ENCODE measurements around the gene EXD3.

EXD3 gene

GRCh38 chr9:137441289-137441934 lies 18.4 kb upstream of the EXD3 start, which contains the start of gene ENTPD8:
TSS of gene ENTPD8 (minus strand) at chr9:137441357. CDS start at chr9:137438285, 3,072 bp downstream.
- DNase-seq (ENCODE audit: low read depth) = no peak
- no peak within 1 kb of the TSS for H3K4me3 ChIP-seq (ENCODE audit: low read length)
- TF ChIP-seq, protein P1, sequence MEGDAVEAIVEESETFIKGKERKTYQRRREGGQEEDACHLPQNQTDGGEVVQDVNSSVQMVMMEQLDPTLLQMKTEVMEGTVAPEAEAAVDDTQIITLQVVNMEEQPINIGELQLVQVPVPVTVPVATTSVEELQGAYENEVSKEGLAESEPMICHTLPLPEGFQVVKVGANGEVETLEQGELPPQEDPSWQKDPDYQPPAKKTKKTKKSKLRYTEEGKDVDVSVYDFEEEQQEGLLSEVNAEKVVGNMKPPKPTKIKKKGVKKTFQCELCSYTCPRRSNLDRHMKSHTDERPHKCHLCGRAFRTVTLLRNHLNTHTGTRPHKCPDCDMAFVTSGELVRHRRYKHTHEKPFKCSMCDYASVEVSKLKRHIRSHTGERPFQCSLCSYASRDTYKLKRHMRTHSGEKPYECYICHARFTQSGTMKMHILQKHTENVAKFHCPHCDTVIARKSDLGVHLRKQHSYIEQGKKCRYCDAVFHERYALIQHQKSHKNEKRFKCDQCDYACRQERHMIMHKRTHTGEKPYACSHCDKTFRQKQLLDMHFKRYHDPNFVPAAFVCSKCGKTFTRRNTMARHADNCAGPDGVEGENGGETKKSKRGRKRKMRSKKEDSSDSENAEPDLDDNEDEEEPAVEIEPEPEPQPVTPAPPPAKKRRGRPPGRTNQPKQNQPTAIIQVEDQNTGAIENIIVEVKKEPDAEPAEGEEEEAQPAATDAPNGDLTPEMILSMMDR (conservative IDR thresholded peaks at IDR 0.05; ENCODE audit: low read length) = no peak

- TF ChIP-seq, protein P1 (conservative IDR thresholded peaks at IDR 0.05; ENCODE audit: low read length) = no peak
- DNase-seq (ENCODE audit: low read depth) = no peak
- H3K4me3 ChIP-seq (ENCODE audit: low read length) = no peak overlapping the region
These were observed 16.3 kb upstream of the EXD3 start for GRCh38 chr9:137439158-137439714.

GRCh38 chr9:137438591-137439157 lies 15.7 kb upstream of the EXD3 start:
- TF ChIP-seq, protein P1 (conservative IDR thresholded peaks at IDR 0.05; ENCODE audit: low read length) = no peak
- H3K4me3 ChIP-seq (ENCODE audit: low read length) = no peak overlapping the region
- DNase-seq (ENCODE audit: low read depth) = no peak

DNA sequence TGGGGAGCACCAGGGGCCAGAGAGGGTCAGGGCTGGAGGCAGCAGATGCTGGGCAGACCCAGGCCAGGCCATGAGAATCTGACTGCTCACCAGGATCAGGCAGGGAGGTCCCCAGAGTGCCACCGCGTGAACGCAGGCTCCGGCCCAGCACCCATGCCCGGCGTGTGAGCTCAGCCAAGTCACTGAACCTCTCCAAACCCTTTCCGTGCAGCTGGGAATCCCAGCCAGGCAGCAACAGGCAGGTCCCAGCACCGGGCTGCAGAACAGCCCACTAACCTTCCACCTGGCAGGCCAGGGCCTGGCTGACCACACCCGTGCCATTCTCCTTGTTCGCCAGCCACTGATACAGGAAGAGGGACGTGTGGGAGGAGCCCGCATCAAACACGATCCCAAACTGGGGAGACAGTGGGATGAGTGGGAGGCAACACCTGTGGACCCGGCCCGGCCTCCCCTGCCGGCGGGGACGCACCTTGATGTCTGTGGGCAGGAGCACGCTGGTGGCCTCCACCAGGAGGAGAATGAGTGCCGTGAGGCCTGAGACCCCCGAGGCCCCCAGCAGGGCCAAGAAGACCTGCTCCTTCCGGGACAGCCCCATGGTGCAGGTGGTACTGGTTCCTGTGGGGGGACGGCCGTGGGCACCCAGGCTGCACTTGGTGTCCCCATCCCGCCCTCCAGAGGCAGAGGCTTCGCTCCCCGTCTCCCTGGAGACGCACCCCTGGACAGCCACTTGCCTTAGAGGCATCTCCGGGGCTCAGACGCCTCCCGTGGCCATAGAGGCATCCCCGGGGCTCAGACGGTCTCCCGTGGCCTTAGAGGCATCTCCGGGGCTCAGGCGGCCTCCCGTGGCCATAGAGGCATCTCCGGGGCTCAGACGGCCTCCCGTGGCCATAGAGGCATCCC lies 15.0 kb upstream of the EXD3 start:
- TF ChIP-seq, protein P1 (conservative IDR thresholded peaks at IDR 0.05; ENCODE audit: low read length) = no peak
- DNase-seq (ENCODE audit: low read depth) = no peak
- H3K4me3 ChIP-seq (ENCODE audit: low read length) = no peak overlapping the region

DNA sequence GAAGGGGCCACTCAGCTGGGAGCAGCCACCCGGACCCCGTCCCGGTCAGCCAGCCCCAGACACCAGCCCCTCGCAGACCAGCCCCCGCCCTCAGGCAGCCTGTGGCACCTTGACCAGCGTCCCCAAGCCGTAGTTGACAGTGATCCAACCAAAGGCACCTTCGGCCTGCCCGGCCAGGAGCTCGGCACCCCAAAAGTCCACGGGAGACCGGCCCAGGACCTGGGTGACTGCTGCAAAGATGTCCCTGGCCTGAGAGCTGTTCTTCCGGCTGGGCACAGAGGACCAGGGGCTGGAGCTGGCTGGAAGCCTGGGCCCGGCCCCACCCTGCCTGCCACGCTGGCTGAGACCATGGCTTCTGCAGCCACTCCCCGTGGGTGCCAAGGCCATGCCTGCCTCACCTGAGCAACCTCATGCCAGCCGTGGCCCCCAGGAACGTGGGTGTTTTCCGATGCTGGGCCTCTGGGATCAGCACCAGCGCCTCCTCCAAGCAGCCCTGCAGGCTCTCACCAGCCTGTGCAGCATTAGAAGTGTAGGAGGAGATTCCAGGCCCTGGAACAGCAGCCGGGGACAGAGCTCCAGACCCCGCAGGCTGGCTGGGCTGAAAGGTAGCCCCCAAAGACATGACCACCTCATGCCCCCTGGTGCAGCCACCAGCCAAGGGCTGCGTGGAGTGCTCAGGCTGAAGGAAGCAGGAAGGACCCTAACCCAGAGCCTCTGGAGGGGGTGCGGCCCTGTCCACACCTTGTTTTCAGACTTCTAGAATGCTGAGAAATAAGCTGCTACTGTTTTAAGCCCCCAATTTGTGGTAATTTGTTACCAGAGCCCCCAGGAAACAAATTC lies 14.0 kb upstream of the EXD3 start:
- DNase-seq (ENCODE audit: low read depth) = no peak
- no peak overlapping the region for H3K4me3 ChIP-seq (ENCODE audit: low read length)
- TF ChIP-seq, protein P1 (conservative IDR thresholded peaks at IDR 0.05; ENCODE audit: low read length) = no peak

DNA sequence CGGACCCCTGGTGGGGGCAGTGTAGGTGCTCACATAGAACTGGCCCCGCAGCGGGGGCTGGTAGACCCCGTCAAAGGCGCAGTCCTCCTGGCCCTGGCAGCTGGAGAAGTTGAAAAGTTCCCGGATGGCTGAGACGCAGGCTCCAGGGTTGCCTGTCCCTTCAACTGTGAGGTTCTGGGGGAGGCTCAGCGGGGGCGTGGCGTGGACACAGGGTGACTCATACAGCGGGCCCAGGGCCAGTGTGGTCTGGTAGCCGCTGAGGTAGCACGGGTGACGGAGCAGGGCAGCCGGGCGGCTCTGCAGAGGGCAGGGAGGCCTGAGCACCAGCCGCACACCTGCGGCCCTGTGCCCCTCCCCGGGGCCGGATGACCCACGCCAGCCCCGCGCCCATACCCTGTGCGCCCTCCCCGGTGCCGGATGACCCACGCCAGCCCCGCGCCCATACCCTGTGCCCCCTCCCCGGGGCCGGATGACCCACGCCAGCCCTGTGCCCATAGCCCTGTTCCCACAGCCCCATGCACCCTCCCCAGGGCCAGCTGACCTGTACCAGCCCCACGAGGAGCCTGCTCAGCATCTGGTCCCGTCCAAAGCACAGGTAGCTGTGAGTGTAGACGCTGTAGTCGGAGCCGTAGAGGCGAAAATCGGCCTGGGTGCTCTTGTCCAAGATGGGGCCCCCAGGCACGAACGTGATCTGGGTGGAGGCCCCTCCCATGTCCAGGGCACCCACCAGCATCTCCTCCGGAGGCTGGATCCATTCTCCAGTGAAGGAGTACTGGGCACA lies 13.2 kb upstream of the EXD3 start:
- TF ChIP-seq, protein P1 (conservative IDR thresholded peaks at IDR 0.05; ENCODE audit: low read length) = no peak
- DNase-seq (ENCODE audit: low read depth) = peak; percentile 69
- no peak overlapping the region for H3K4me3 ChIP-seq (ENCODE audit: low read length)

All from AG10803 (cell line).